AG09319 (cell line): ENCODE measurements around the gene PHOSPHO1.
"Not testable (repeated sequence)": the region's sequence is repeated elsewhere in the genome, so short reads cannot be mapped to it uniquely, and the experiment has no call there.

ENCODE experiments used
- DNase-seq: peaks from one replicate; pipeline ENCODE4 v3.0.0-alpha.2; 2010; ENCODE audit warnings: low read depth; ENCODE audit errors: extremely low read depth
- CTCF ChIP-seq: IDR thresholded peaks from 2 replicates; pipeline ENCODE4 v1.5.1; 2011; ENCODE audit warnings: low read depth, mild to moderate bottlenecking, inconsistent platforms, low read length, moderate library complexity

Gene PHOSPHO1

GRCh38 chr17:49230636-49231562, at the start of gene PHOSPHO1:
Gene PHOSPHO1, minus strand, starts transcription at chr17:49230787. Its CDS starts 4,096 bp downstream, at chr17:49226691.
- no peak for TF ChIP-seq CTCF
- DNase-seq = peak; percentile 30

GRCh38 chr17:49280061-49280460, 49.5 kb upstream of the PHOSPHO1 start:
- no peak for TF ChIP-seq CTCF
- no peak for DNase-seq

- DNase-seq = not testable (repeated sequence)
Measured at GRCh38 chr17:49279263-49280015, 48.9 kb upstream of the PHOSPHO1 start.

GRCh38 chr17:49278076-49278475, 47.5 kb upstream of the PHOSPHO1 start:
- DNase-seq = no peak
- TF ChIP-seq CTCF = no peak

- TF ChIP-seq CTCF = no peak
- no peak for DNase-seq
Measured at GRCh38 chr17:49277638-49278037, 47.1 kb upstream of the PHOSPHO1 start.

GRCh38 chr17:49275981-49276380, 45.4 kb upstream of the PHOSPHO1 start:
- DNase-seq = not testable (repeated sequence)

GRCh38 chr17:49269356-49269755, 38.8 kb upstream of the PHOSPHO1 start:
- no peak for DNase-seq
- no peak for TF ChIP-seq CTCF

- no peak for TF ChIP-seq CTCF
- no peak for DNase-seq
Measured at GRCh38 chr17:49267912-49268311, 37.3 kb upstream of the PHOSPHO1 start.
